H1 (cell line): ENCODE results near the gene GOLGA3. TPM values are rescaled to one million over a fixed set of nuclear protein-coding genes. Genes with fewer than 3 reads are reported as not detected.

Source experiments
- EZH2 ChIP-seq: fragments of 200-600 bp; sonication (generic); IDR thresholded peaks from 2 replicates; pipeline ENCODE4 v1.7.1; 2012; ENCODE audit warnings: low read depth, mild to moderate bottlenecking, moderate library complexity, low read length, inconsistent platforms; ENCODE audit not compliant: severe bottlenecking
- HDAC2 ChIP-seq, 2 experiments: fragments of 300-600 bp in 1 of 2; sonication (generic) in 1 of 2; IDR thresholded peaks; 2 replicates each; pipeline ENCODE4 v1.6.1; 2011 to 2012; ENCODE audit warnings: low read depth in 2 of 2, low read length in 2 of 2, mild to moderate bottlenecking in 2 of 2, moderate library complexity in 2 of 2, borderline replicate concordance in 1 of 2, inconsistent platforms in 1 of 2
- POLR2A ChIP-seq, 2 experiments: IDR thresholded peaks; 1 replicate in 1 of 2; 2 replicates in 1 of 2; pipeline ENCODE4 v1.6.1; 2011; ENCODE audit warnings: low read depth in 2 of 2, low read length in 2 of 2, mild to moderate bottlenecking in 2 of 2; ENCODE audit errors: control extremely low read depth in 1 of 2
- RAD21 ChIP-seq, 2 experiments: IDR thresholded peaks in 1 of 2; conservative IDR thresholded peaks in 1 of 2; 2 replicates each; pipeline ENCODE4 v1.6.1; 2011; ENCODE audit warnings: low read depth in 2 of 2, low read length in 2 of 2, improper control_type of control experiment in 1 of 2, inconsistent platforms in 1 of 2, mild to moderate bottlenecking in 1 of 2, moderate library complexity in 1 of 2
- SP1 ChIP-seq: IDR thresholded peaks from 2 replicates; pipeline ENCODE4 v1.6.1; 2011; ENCODE audit warnings: low read depth, low read length
- polyA plus RNA-seq, 7 experiments: library from polyadenylated mRNA; depleted of rRNA in 3 of 7; stranded (reverse) in 5 of 7; unstranded in 2 of 7; fragments of >200 nt in 5 of 7; fragments of 200-250 nt in 2 of 7; gene quantifications; 1 replicate in 5 of 7; 2 replicates in 1 of 7; 4 replicates in 1 of 7; pipeline versions ENCODE4 v1.2.1 to v1.2.3, GENCODE V29; 2011 to 2013; ENCODE audit warnings: missing spikeins in 2 of 7, mixed read lengths in 2 of 7
- total RNA-seq: library from RNA; stranded (reverse); fragmentation: NEBNext Ultra II Directional; extraction: Animal tissue kit (Norgen Biotek cat#: 25700); gene quantifications from 2 replicates; pipeline ENCODE4 v1.2.1, GENCODE V29; 2021

GOLGA3 gene
- total and polyA plus RNA-seq, 2 of the 8 experiments (the other 6 are each of a cell fraction or from before 2014, with no cell fraction given), result 6.4 to 33.1 TPM

DNA sequence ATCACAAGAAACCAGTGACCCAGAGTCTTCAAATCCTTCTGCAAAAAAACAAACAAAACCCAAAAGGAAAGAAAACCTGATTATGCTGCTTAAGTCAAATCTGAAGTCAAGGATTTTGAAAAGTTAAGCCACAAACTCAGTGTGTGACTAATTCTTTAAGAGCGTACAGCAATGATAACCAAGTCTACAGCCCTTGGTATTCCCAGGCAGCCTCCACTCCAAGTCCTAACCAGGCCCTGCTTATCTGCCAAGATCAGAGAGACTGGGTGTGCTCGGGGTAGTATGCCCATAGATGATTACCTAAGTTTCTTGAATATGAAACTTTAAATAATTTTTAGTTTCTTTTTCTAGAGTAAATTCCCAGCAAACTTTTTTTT, 104.9 kb downstream of the GOLGA3 start (continued):
- TF ChIP-seq HDAC2 (IDR thresholded peaks at IDR 0.05; ENCODE audit: borderline replicate concordance in 1 of 2, low read depth in 2 of 2, low read length in 2 of 2), result no peak
- no peak for TF ChIP-seq SP1
- no peak for TF ChIP-seq EZH2
- TF ChIP-seq POLR2A (IDR thresholded peaks at IDR 0.05; ENCODE audit: control extremely low read depth in 1 of 2, low read depth in 2 of 2, low read length in 2 of 2), result no peak
- no peak for TF ChIP-seq RAD21 (IDR thresholded peaks at IDR 0.05 in 1 of 2, conservative IDR thresholded peaks at IDR 0.05 in 1 of 2; ENCODE audit: low read depth in 2 of 2, low read length in 2 of 2)
